Measurements from ENCODE around the gene UBR2.
"Not testable (repeated sequence)": the region's sequence is repeated elsewhere in the genome, so short reads cannot be mapped to it uniquely, and the experiment has no call there.

UBR2 gene

DNA sequence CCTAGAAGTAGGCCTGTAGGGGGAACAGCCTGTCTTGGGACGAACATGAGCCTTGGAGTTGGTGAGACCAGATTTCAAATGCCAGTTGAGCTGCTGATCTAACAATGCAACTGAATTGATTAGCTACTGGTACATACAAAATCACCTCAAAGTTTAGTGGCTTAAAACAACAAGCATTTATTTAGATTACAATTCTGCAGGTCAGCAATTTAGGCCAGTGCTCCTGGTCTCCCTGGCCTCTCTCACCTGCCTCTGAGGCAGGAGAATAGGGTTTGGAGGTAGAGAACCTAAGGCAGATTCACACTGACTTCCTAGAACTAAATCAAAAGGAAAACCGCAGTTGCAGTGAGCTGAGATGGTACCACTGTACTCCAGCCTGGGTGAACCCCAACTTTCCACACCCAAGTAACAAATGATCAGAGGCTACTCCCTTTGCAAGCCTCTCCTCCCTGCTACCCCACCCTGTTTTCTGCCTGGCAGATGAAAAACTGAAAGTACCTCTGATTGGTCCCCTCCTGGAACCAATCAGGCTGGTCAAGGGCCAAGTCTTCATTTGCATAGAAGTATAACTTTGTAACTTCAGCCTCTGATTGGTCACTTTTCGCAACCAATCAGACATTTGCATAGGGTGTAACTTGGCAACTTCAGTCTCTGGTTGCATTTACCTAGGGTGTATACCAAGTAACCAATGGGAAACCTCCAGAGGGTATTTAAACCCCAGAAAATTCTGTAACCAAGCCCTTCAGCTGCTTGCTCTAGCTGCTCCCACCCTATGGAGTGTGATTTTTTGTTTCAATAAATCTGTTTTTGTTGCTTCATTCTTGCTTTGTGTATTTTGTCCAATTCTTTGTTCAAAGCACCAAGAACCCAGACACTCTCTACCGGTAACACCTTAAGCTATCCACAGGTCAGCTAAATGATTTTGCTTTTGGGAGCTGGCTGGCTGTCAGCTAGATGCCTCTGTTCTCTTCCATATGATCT lies 8.1 kb upstream of the UBR2 start:
- DNase-seq, result peak; percentile 73

DNA sequence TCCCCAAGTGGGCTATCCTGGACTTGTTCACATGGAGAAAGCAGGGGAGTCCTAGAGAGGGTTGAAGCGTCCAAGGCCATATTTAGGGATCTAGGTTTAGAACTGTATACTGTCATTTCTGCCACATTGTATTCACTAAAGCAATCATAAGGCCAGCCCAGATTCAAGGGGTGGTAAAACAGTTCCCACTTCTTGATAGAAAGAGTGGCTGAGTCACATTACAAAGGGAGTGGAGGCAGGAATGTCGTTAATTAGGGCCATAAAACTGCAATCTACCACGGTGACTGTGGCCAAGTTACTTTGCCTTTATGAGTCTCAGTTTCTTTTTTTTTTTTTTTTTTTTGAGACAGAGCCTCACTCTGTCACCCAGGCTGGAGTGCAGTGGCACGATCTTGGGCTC lies 7.4 kb upstream of the UBR2 start:
- no peak for DNase-seq

DNA sequence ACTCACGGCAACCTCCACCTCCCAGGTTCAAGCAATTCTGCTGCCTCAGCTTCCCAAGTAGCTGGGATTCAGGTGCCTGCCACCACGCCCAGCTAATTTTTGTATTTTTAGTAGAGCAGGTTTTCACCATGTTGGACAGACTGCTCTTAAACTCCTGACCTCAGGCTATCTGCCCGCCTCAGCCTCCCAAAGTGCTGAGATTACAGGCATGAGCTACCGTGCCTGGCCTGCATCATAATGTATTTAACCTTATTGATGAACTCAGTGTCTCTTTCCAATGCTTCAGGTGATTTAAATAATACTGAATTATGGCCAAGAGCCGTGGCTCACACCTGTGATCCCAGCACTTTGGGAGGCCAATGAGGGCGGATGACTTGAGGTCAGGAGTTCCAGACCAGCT lies 4.6 kb upstream of the UBR2 start:
- not testable (repeated sequence) for DNase-seq

DNA sequence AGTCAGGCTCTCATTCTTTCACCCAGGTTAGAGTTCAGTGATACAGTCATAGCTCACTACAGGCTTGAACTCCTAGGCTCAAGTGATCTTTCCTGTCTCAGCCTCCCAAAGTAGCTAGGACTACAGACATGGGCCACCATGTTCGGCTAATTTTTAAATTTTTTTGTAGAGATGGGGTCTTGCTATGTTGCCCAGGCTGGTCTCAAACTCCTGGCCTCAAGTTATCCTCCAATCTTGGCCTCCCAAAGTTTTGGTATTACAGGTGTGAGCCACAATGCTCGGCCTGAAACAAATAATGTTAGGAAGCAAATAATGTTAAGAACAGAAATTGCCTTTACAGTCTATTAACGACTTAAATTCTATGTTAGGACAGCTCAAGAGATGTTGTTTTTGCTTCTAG lies 1.8 kb upstream of the UBR2 start:
- no peak for DNase-seq

DNA sequence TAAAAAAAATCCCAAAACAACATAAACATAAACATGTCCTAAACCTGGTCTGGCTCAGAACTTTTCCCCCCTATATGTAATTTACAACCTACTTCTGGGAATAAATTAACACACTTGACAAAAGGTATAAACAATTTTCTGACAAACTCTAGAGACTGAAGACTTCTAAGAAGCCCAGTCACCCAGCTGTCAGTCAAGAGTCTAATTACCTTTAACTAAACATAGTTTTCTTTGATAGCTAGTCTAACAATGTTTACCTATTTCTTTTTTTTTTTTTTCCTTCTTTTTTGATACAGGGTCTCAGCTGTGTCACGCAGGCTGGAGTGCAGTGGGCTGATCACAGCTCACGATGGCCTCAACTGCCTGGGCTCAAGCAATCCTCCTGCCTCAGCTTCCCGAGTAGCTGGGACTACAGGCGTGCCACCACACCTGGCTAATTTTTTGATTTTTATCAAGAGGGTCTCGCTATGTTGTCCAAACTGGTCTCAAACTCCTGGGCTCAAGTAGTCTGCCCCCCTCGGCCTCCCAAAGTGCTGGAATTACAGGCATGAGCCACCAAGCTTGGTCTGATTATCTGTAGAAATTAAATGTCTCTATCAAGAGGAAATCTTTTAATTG lies 932 bp upstream of the UBR2 start:
- DNase-seq, result no peak

DNA sequence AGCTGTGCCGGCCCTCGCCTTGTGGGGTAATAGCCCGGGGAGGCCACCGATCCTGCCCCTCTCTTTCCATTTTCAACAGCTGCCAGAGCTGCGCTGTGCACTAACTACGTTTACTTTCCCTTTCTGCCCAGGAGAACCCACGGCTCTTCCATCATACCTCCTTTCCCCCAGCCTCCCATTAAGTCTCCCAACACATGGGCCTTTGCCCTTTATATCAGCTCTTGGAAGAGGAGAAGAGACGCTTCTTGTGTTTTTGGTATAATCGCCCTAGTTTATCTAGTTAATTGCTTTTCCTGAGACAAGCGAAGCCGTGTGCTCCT lies 637 bp downstream of the UBR2 start:
- DNase-seq, result no peak

DNA sequence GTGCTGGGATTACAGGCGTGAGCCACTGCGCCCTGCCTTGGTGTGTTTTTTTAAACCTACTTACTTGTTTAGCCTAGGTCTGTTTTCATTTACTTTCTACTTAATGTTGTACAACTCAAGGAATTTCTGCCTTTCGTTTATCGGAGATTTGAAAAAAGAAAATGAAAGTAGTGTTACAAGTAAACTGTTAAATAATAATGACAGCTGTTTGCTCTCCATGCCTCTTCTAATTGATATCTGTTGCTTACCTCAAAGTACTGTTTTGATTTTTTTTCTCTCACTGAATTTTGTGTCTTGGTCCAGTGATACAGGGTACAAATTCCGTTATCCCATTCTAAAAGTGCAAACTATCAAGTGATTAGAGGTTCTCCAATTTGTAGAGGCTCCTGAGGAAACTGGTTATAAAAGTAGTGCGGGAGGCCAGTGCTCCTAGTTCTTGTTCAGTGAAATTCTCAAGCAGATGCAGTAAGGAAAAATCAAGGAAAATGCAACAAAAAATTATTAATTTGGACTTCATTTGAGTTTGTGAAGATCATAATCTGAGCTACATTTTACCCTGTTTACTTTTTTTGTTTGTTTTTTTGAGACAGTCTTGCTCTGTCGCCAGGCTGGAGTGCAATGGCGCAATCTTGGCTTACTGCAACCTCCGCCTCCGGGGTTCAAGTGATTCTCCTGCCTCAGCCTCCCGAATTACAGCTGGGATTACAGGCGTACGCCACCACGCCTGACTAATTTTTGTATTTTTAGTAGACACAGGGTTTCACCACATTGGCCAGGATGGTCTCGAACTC lies 2.2 kb downstream of the UBR2 start:
- peak; percentile 14 for DNase-seq

DNA sequence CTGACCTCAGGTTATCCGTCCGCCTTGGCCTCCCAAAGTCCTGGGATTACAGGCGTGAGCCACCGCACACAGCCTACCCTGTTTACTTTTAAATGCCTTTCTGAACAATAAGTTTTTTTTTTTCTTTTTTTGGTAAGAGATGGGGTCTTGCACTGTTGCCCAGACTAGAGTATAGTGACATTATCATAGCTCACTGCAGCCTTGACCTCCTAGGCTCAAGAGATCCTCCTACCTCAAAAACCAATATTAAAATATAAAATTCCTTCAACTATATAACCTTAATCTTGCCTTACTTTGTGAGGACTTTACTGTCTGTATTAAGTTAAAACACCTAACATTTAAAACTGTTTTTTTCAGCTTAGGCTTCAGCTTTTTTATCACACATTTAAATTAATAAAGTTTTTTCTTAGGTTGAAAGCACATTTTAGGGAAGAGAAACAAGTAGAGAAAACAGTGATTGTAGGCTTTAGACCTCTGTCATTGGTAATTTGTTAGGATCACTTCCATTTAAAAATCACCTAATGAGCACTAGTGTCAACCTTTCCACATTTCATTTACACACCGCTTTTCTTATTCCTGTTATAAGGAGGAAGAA lies 2.9 kb downstream of the UBR2 start:
- DNase-seq, result no peak

DNA sequence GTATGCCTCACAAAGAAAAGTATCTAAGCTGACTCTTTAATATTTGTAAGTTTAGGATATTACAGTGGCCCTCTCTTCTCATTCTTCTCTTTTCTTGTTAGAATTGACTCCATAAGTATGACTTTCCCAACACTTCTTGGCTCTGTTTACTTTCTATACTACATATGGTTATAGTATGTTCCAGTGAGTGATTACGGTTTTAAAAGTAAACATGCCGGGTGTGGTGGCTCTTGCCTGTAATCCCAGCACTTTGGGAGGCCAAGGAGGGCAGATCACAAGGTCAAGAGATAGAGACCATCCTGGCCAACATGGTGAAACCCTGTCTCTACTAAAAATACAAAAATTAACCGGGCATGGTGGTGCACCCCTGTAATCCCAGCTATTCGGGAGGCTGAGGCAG lies 3.4 kb downstream of the UBR2 start:
- DNase-seq, result not testable (repeated sequence)

DNA sequence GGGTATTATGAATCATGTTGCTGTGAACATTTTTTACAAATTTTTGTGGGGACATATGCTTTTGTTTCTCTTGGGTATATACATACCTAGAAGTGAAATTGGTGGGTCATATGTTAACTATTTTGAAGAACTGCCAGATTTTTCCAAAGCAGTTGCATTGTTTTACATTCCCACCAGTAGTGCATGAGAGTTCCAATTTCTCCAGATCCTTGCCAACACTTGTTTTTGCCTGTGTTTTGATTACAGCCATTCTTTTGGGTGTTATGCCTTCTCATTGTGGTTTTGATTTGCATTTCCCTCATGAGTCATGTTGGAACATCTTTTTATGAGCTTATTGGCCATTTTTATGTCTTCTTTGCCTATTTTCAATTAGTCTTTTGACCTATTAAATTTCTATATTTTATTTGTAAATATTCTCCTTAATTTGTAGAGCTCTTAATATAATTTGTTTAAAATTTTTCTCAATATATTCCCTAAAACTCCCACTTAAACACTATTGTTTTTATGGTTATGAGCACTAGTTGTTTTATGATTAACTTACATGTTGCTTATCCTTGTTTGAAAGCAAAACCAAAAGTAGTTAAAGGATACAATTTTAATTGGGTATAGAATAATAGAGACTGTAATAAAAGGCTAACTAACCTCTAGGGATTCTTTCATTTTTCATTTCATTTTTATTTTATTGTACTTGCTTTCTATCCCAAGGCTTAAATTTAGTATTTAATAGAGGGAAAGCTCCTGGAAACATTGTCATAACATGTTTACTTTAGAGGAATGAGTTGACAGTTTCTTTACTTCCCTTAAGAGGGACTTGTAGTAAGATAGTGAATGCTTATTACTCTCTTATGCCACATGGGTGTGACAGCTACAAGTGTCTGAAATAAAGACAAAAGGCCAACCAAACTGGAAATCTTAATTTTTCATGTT lies 5.5 kb downstream of the UBR2 start:
- peak; percentile 2 for DNase-seq

DNA sequence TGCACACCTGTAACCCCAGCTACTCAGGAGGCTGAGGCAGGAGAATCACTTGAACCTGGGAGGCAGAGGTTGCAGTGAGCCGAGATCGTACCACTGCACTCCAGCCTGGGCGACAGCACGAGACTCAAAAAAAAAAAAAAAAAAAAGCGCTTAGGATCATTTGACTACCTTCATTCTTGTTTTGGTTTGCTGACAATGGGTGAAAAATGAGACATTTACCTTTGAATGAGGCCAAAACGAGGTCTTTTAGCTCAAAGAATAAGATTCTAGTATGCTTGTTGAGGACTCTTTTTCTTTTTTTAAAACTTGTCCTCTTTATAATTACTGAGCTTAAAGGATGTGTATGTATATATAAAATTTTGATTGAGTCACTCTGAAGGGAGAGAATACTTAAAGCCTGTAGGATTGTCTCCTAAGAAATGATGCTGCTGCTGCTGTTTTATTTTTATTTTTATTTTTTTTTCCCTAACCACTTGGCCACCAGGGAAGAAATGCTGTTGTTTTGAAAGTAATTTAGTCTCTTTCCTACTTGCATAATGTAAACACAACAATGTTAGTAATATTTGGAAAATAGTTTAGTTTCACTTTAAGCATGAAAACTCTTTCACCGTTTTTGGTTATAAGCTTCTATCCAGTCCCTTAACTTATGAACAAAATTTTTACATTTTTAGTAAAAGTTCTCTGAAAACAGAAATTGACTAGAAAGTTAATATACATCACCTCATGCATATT lies 7.9 kb downstream of the UBR2 start:
- no peak for DNase-seq

DNA sequence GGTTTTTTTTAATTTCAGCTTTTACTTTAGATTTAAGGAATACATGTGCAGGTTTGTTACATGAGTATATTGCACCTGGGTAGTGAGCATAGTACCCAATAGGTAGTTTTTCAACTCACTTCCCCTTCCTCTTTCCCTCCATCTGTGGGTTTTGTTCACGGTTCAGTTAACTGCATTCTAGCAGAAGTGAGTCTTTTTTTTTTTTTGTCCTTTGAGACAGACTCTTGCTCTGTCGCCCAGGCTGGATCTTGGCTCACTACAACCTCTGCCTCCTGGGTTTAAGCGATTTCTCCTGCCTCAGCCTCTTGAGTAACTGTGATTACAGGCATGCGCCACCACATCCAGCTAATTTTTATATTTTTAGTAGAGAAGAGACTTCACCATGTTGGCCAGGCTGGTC lies 8.7 kb downstream of the UBR2 start:
- DNase-seq, result peak; percentile 29

DNA sequence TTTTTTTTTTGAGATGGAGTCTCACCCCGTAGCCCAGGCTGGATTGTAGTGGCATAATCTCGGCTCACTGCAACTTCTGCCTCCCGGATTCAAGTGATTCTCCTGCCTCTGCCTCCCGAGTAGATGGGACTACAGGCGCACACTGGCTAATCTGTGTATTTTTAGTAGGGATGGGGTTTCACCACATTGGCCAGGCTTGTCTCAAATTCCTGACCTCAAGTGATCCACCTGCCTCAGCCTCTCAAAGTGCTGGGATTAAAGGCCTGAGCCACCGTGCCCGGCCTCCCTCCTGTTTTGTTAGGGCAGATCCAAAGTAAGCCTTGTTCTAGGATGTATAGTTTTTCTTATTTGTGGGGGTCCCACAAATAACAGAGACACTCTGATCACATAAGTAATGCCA lies 12.7 kb downstream of the UBR2 start:
- not testable (repeated sequence) for DNase-seq

DNA sequence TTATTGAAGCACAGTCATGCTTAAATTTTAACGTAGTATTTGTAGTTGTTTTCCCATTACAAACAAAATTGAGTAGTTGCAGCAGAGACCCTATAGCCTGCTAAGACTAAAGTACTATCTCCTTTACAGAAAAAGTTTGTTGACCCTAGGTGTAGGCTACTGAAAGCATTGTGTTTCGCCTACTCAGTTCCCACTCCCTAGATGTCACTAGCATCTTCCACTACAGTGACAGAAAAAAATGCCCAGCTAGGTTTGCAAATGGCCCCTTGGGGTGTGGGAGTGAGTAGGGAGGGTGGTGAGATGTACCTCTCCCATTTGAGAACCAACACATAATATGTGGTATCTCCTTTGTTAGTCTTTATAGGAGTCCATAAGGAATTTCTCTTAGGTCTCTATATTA lies 34.5 kb downstream of the UBR2 start:
- DNase-seq, result no peak

DNA sequence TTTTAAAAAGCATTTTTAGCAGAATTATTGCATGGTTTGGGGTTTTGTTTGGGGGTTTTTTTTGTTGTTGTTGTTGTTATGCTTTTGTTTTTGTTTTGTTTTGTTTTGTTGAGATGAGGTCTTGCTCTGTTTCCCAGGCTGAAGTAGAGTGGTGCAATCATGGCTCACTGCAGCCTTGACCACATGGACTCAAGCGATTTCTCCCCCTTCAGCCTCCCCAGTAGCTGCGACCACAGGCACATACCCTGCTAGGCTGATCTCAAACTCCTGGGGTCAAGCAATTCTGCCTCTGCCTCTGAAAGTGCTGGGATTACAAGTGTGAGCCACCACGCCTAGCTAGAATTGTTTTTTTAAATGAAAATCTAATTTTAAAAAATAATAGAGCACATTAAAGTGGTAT lies 35.7 kb downstream of the UBR2 start:
- DNase-seq, result no peak

DNA sequence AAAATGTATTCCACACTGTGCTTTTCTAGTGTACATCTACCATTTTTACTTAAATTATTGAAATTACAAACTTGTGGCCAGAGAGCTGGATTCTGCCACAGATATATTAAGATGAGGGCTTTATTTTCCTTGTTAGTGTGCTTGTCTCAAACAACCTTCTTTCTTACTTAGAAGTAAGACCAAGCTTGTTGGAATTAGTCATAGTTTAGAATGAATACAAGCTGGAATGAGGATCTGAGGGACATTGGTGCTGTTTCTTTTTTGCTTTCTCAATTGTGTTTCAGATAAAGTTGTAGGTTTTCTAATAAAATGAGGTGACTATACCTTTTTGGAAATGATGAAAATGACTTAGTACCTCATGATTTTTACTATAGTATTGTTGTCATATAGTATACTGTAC lies 40.3 kb downstream of the UBR2 start:
- DNase-seq, result no peak

DNA sequence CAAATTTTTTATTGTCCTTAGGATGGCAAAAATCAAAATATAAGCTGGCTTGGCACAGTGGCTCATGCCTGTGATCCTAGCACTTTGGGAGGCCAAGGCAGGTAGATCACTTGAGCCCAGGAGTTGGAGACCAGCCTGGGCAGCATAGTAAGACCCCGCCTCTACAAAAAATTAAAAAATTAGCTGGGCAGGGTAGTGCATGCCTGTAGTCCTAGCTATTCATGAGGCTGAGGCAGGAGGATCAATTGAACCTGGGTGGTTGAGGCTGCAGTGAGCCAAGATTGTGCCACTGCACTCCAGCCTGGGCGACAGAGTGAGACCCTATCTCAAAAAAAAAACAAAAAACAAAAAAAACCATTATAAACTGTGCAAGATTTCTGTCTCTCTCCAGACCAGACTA lies 40.9 kb downstream of the UBR2 start:
- DNase-seq, result not testable (repeated sequence)

DNA sequence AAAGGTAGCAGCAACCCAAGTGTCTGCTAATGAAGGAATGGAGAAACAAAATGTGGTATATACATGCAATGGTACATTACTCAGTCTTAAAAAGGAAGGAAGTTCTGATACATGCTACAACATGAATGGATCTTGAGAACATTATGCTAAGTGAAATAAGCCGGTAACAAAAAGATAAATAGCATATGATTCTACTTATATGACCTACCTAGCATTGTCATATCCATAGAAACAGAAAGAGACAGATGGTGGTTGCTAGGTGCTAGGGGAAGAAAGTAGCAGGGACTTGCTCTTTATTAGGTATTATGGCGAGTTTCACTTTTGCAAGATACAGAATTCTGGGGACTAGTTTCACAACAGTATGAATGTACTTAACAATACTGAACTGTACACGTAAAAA lies 46.6 kb downstream of the UBR2 start:
- no peak for DNase-seq

DNA sequence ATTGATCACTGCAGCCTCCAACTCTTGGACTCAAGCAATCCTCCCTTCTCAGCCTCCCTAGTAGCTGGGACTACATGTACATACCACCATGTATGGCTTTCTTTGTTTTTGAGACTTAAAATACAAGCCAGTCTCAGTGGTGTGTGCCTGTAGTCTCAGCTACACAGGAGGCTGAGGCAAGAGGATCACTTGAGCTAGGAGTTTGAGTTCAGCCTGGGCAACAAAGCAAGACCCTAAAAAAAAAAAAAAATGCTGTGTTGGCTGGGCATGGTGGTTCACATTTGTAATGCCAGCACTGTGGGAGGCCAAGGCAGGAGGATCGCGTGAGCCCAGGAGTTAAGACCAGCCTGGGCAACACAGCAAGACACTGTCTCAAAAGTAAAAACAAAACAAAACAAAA lies 51.7 kb downstream of the UBR2 start:
- no peak for DNase-seq

DNA sequence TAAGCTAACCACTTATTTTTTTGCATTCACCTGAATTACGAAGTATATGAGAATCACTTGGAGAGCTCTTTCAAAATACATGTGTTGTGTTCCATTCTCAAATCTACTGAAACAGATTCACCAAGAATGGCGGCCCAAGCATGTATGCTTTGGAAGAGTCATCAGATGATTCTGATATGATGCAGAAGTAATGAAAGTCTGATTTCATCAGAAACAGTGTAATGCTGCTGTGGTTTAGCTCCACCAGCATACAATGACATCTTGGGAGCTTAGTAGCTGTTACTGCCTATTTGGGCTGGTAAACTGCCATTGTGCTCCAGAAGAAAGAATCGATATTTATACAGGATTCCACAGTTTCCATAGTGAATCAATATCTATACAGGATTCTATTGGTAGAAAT lies 52.9 kb downstream of the UBR2 start:
- no peak for DNase-seq

DNA sequence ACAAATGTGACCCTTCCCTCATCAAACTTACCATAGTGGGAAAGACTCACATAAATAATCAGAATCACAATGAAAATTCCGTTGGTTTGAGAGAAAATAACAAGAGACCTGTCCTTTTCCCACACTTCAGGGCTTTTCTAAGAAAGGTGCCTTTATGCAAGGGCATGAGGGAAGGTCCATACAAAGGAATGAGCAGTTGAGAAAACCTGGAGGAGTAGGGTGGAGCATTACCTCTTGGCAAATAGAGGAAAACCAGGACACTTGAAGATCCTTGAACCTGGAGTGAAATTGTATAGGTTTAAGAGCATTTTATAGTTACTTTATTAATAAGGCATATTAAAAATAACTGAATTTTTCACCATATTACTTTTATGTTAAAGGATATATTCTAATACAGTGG lies 54.3 kb downstream of the UBR2 start:
- DNase-seq, result no peak

DNA sequence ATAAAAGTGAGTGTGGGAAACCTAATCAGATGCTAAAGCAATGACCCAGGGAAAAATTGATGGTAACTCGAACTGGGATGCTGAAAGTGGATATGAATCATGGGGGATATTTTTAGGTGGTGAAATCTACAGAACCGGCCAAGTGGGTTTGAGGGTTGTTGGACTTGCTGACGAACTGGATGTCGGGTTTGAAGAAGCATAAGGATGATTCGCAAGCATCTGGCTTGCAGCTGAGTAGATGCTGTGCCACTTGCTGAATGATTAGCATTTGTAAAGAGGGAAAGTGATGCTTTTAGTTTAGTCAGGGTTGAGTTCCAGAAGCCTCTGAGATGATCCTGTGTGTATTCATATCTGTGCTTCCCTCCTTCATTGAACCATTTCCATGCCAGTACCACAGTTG lies 54.9 kb downstream of the UBR2 start:
- no peak for DNase-seq
